HepG2 (cell line): ENCODE data around the gene TREX2. TPM values are rescaled to one million over a fixed set of nuclear protein-coding genes. Genes with fewer than 3 reads are reported as not detected.

Experiments used
- ARHGAP35 ChIP-seq: sonication (generic); formaldehyde crosslinking; IDR thresholded peaks from 2 replicates; pipeline ENCODE4 v1.9.0; 2022; ENCODE audit warnings: mild to moderate bottlenecking, inconsistent platforms, moderate library complexity, missing genetic modification reagents, borderline replicate concordance
- ERF ChIP-seq: IDR thresholded peaks from 2 replicates; pipeline ENCODE4 v1.6.1; 2018; ENCODE audit warnings: missing biosample characterization, missing genetic modification reagents
- ESRRA ChIP-seq: sonication (generic); formaldehyde crosslinking; IDR thresholded peaks from 2 replicates; pipeline ENCODE4 v1.5.1; 2020; ENCODE audit warnings: mild to moderate bottlenecking, low read depth, missing genetic modification reagents
- HIVEP1 ChIP-seq: sonication (generic); formaldehyde crosslinking; IDR thresholded peaks from 2 replicates; pipeline ENCODE4 v1.4.0; 2020; ENCODE audit warnings: mild to moderate bottlenecking, missing genetic modification reagents
- HOXA3 ChIP-seq: sonication (generic); formaldehyde crosslinking; IDR thresholded peaks from 2 replicates; pipeline ENCODE4 v1.5.0; 2020; ENCODE audit warnings: missing genetic modification reagents
- LCORL ChIP-seq, 2 experiments: fragments of 450-650 bp in 1 of 2; sonication (generic) in 1 of 2; formaldehyde crosslinking in 1 of 2; IDR thresholded peaks; 2 replicates each; pipeline versions ENCODE4 v1.5.0 to v1.6.1; 2017 to 2020; ENCODE audit warnings: antibody characterized with exemption in 1 of 2, missing genetic modification reagents in 1 of 2
- NR2C2 ChIP-seq: sonication (generic); formaldehyde crosslinking; IDR thresholded peaks from 2 replicates; pipeline ENCODE4 v1.4.0; 2020; ENCODE audit warnings: missing genetic modification reagents, mild to moderate bottlenecking, moderate library complexity, borderline replicate concordance
- SALL1 ChIP-seq: sonication (generic); formaldehyde crosslinking; IDR thresholded peaks from 2 replicates; pipeline ENCODE4 v1.8.0; 2022; ENCODE audit warnings: mild to moderate bottlenecking, missing genetic modification reagents
- SAP130 ChIP-seq: IDR thresholded peaks from 2 replicates; pipeline ENCODE4 v1.6.1; 2016; ENCODE audit warnings: low read depth
- TBL1XR1 ChIP-seq: fragments of 150-350 bp; IDR thresholded peaks from 2 replicates; pipeline ENCODE4 v1.6.1; 2014; ENCODE audit warnings: borderline replicate concordance, low read length; ENCODE audit not compliant: partially characterized antibody
- ZBTB7A ChIP-seq: sonication (generic); formaldehyde crosslinking; IDR thresholded peaks from 2 replicates; pipeline ENCODE4 v1.8.0; 2022; ENCODE audit warnings: mild to moderate bottlenecking, missing genetic modification reagents
- ZFY ChIP-seq: sonication (generic); formaldehyde crosslinking; IDR thresholded peaks from 2 replicates; pipeline ENCODE4 v1.4.0; 2020; ENCODE audit warnings: missing genetic modification reagents
- ZNF292 ChIP-seq: sonication (generic); formaldehyde crosslinking; IDR thresholded peaks from 2 replicates; pipeline ENCODE4 v1.8.1; 2022; ENCODE audit warnings: mild to moderate bottlenecking, low read depth, missing genetic modification reagents, borderline replicate concordance
- polyA plus RNA-seq, 8 experiments: library from polyadenylated mRNA; depleted of rRNA in 3 of 8; stranded (reverse) in 7 of 8; unstranded in 1 of 8; fragments of >200 nt; fragmentation: Illumina TruSeq in 4 of 8; extraction: Trizol in 4 of 8; gene quantifications; 2 replicates each; pipeline versions ENCODE4 v1.2.1 to v1.2.3, GENCODE V29; 2011 to 2016; ENCODE audit warnings: low read depth in 4 of 8, missing spikeins in 1 of 8, mixed read lengths in 1 of 8; ENCODE audit not compliant: insufficient read depth in 1 of 8
- total RNA-seq, 5 experiments: library from RNA; depleted of rRNA; stranded (reverse); fragments of >200 nt; fragmentation: Illumina TruSeq; extraction: Trizol; gene quantifications; 2 replicates each; pipeline ENCODE4 v1.2.3, GENCODE V29; 2016; ENCODE audit warnings: low read depth in 1 of 5
- TF ChIP-seq, protein P1 (sequence below): sonication (generic); formaldehyde crosslinking; IDR thresholded peaks from 2 replicates; pipeline ENCODE4 v1.4.0; 2020; ENCODE audit warnings: mild to moderate bottlenecking, missing genetic modification reagents
- TF ChIP-seq, protein P2 (sequence below): sonication (generic); formaldehyde crosslinking; IDR thresholded peaks from 2 replicates; pipeline ENCODE4 v1.5.0; 2020; ENCODE audit warnings: mild to moderate bottlenecking, missing genetic modification reagents, borderline replicate concordance
- TF ChIP-seq, protein P3 (sequence below): sonication (generic); formaldehyde crosslinking; IDR thresholded peaks from 2 replicates; pipeline ENCODE4 v1.4.0; 2020; ENCODE audit warnings: mild to moderate bottlenecking, missing genetic modification reagents, borderline replicate concordance

Gene TREX2
- total and polyA plus RNA-seq, 2 of the 13 experiments (the other 11 are each of a cell fraction or from before 2014, with no cell fraction given) = 0.13 to 0.18 TPM

DNA sequence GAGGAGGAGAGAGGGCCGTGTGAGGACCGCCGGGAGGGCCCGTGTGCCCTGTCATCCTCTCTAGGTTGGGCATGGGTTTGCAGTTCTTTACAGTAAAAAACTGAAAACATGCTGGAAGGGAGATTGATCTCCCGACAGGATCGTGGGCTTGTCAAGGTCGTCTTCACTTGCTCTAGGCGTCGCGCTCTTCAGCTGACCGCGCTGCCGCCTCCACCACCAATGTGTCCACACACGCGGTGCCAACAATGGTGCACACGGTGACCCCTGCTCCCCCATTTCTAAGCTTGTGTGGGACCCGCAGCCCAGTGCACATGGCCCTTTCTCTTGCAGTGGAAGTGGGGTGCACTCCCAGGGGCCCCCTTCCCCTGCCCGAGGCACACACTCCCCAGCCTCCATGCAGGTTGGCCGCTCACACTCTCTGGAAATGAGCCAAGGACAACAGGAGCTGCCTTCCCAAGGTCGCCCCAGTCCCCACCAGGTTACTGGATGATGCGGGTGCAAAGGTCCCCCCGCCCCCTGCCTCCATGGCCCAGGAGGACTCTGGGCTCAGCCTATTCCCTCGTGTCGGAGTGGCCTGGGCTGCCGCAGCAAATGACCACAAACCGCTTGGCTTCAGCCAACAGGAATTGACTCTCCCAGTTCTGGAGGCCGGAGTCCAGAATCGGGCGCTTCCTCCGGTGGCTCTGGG is 36.3 kb downstream of the TREX2 start (continued):
- TF ChIP-seq, protein P1, sequence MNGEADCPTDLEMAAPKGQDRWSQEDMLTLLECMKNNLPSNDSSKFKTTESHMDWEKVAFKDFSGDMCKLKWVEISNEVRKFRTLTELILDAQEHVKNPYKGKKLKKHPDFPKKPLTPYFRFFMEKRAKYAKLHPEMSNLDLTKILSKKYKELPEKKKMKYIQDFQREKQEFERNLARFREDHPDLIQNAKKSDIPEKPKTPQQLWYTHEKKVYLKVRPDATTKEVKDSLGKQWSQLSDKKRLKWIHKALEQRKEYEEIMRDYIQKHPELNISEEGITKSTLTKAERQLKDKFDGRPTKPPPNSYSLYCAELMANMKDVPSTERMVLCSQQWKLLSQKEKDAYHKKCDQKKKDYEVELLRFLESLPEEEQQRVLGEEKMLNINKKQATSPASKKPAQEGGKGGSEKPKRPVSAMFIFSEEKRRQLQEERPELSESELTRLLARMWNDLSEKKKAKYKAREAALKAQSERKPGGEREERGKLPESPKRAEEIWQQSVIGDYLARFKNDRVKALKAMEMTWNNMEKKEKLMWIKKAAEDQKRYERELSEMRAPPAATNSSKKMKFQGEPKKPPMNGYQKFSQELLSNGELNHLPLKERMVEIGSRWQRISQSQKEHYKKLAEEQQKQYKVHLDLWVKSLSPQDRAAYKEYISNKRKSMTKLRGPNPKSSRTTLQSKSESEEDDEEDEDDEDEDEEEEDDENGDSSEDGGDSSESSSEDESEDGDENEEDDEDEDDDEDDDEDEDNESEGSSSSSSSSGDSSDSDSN (CRISPR knock-in tag) = peak; percentile 39; the same call in 1 of the 2 replicates
- peak; percentile 25; the same call in 1 of the 2 replicates for TF ChIP-seq ZNF292
- 0 out of 2 replicates have a peak, but pooled peaks have one; percentile 19 for TF ChIP-seq ARHGAP35 (CRISPR knock-in tag)
- TF ChIP-seq ESRRA (CRISPR knock-in tag) = peak; percentile 73
- TF ChIP-seq, protein P2, sequence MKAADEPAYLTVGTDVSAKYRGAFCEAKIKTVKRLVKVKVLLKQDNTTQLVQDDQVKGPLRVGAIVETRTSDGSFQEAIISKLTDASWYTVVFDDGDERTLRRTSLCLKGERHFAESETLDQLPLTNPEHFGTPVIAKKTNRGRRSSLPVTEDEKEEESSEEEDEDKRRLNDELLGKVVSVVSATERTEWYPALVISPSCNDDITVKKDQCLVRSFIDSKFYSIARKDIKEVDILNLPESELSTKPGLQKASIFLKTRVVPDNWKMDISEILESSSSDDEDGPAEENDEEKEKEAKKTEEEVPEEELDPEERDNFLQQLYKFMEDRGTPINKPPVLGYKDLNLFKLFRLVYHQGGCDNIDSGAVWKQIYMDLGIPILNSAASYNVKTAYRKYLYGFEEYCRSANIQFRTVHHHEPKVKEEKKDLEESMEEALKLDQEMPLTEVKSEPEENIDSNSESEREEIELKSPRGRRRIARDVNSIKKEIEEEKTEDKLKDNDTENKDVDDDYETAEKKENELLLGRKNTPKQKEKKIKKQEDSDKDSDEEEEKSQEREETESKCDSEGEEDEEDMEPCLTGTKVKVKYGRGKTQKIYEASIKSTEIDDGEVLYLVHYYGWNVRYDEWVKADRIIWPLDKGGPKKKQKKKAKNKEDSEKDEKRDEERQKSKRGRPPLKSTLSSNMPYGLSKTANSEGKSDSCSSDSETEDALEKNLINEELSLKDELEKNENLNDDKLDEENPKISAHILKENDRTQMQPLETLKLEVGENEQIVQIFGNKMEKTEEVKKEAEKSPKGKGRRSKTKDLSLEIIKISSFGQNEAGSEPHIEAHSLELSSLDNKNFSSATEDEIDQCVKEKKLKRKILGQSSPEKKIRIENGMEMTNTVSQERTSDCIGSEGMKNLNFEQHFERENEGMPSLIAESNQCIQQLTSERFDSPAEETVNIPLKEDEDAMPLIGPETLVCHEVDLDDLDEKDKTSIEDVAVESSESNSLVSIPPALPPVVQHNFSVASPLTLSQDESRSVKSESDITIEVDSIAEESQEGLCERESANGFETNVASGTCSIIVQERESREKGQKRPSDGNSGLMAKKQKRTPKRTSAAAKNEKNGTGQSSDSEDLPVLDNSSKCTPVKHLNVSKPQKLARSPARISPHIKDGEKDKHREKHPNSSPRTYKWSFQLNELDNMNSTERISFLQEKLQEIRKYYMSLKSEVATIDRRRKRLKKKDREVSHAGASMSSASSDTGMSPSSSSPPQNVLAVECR = peak; percentile 55; the same call in 1 of the 2 replicates
- no peak for TF ChIP-seq TBL1XR1
- TF ChIP-seq, protein P3, sequence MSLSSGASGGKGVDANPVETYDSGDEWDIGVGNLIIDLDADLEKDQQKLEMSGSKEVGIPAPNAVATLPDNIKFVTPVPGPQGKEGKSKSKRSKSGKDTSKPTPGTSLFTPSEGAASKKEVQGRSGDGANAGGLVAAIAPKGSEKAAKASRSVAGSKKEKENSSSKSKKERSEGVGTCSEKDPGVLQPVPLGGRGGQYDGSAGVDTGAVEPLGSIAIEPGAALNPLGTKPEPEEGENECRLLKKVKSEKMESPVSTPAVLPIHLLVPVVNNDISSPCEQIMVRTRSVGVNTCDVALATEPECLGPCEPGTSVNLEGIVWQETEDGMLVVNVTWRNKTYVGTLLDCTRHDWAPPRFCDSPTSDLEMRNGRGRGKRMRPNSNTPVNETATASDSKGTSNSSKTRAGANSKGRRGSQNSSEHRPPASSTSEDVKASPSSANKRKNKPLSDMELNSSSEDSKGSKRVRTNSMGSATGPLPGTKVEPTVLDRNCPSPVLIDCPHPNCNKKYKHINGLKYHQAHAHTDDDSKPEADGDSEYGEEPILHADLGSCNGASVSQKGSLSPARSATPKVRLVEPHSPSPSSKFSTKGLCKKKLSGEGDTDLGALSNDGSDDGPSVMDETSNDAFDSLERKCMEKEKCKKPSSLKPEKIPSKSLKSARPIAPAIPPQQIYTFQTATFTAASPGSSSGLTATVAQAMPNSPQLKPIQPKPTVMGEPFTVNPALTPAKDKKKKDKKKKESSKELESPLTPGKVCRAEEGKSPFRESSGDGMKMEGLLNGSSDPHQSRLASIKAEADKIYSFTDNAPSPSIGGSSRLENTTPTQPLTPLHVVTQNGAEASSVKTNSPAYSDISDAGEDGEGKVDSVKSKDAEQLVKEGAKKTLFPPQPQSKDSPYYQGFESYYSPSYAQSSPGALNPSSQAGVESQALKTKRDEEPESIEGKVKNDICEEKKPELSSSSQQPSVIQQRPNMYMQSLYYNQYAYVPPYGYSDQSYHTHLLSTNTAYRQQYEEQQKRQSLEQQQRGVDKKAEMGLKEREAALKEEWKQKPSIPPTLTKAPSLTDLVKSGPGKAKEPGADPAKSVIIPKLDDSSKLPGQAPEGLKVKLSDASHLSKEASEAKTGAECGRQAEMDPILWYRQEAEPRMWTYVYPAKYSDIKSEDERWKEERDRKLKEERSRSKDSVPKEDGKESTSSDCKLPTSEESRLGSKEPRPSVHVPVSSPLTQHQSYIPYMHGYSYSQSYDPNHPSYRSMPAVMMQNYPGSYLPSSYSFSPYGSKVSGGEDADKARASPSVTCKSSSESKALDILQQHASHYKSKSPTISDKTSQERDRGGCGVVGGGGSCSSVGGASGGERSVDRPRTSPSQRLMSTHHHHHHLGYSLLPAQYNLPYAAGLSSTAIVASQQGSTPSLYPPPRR (CRISPR knock-in tag) = peak; percentile 56; the same call in 1 of the 2 replicates
- TF ChIP-seq NR2C2 (CRISPR knock-in tag) = 0 out of 2 replicates have a peak, but pooled peaks have one; percentile 33
- TF ChIP-seq HIVEP1 (CRISPR knock-in tag) = no peak
- peak; percentile 66; the same call in 1 of the 2 replicates for TF ChIP-seq HOXA3 (CRISPR knock-in tag)
- TF ChIP-seq ERF (CRISPR knock-in tag) = peak; percentile 56; the same call in 1 of the 2 replicates
- no peak for TF ChIP-seq LCORL (IDR thresholded peaks at IDR 0.05)
- TF ChIP-seq LCORL (CRISPR knock-in tag; IDR thresholded peaks at IDR 0.05) = peak; percentile 75
- TF ChIP-seq ZBTB7A (CRISPR knock-in tag) = peak; percentile 73; the same call in 1 of the 2 replicates
- TF ChIP-seq SALL1 (CRISPR knock-in tag) = peak; percentile 72
- TF ChIP-seq ZFY (CRISPR knock-in tag) = no peak
- TF ChIP-seq SAP130 (CRISPR knock-in tag) = peak; percentile 42; the same call in 1 of the 2 replicates
